ENCODE measurements around the gene UAP1.

DNA sequence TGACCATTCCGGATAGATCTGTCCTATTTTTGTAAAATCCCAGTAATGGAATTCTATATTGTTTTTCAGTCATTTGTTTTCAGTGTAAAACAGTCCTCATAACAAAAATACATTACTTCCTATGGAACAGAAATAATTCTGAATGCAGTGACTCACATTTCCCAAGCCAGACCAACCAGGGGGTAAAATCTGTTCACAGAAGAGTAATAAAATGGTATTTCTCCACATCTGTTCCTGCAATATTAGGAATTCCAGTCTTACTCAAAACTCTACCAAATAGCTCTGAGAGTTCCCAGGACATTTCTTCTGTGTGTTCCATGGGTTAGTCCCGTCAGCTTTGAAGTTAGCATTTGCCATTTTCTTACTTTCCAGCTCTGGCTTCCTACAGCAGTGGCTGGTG lies 68.1 kb downstream of the UAP1 start:
- no peak for TF ChIP-seq POLR2A (IDR thresholded peaks at IDR 0.05; ENCODE audit: low read depth, low read length)
- TF ChIP-seq POLR2AphosphoS5 (IDR thresholded peaks at IDR 0.05; ENCODE audit: low read depth, low read length): no peak
- no peak for TF ChIP-seq TAF1 (IDR thresholded peaks at IDR 0.05; ENCODE audit: low read depth, low read length)
- no peak for TF ChIP-seq SPI1 (IDR thresholded peaks at IDR 0.05; ENCODE audit: low read depth, low read length)
